Stimulated activated CD4-positive, alpha-beta T cell treated with anti-CD3 and anti-CD28 coated beads, Interleukin-4, amount 100 ng/mL, for 4 hours (primary cell): Measurements from ENCODE around the gene KLHL29.

ENCODE experiments used
- DNase-seq, 2 experiments: peaks; one replicate each; pipeline ENCODE4 v3.0.0-alpha.2; 2020

Gene KLHL29

DNA sequence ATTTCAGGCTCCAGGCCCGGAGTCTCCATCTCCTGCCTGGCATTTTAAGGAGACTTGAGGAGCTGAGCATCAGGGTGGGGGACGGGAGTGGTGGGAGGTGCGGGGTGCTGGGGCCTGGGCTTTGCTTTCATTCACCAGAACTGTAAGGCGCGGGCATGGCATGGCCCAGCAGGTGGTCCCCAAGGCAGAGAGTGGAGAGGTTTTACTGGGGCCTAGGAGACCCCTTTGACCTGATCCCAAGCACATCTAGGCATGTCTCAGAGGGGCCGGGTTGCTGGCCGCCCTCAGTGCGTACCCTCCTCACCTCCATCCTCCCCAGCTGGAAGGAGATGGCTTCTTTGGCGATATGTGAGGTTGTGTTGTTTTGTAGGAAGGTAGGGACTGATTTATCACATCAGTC is 172.5 kb downstream of the KLHL29 start:
- no peak for DNase-seq

DNA sequence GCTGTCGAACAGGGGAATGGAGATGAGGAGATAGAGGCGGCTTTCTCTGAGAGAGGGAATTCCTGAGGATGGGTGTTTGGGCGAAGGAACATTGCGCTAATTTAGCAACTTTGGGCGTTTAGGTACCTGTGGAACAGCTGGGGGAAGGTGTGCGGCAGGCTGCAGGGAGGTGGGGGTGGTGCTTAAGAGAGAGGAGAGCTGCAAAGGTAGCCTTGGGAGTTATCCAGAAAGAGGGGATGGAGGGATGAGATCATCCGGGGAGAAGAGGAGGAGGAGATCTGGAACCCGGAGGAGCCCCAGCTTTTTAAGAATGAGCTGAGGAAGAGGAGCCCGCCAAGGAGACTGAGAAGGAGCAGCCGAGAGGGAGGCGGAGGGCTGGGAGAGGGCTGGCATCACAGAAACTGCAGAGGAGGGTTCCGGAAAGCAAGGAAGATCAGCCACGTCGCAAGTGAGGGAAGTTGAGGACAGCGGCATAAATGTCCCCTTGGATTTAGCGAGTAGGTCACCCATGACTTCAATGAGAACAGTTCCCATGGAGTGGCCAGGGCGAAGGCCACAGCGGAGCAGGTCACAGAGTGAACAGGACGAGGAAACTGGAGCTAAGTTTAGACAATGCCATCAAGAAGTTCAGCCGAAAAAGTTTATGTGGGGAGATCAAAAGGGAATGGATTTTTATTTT is 174.7 kb downstream of the KLHL29 start:
- DNase-seq = no peak

DNA sequence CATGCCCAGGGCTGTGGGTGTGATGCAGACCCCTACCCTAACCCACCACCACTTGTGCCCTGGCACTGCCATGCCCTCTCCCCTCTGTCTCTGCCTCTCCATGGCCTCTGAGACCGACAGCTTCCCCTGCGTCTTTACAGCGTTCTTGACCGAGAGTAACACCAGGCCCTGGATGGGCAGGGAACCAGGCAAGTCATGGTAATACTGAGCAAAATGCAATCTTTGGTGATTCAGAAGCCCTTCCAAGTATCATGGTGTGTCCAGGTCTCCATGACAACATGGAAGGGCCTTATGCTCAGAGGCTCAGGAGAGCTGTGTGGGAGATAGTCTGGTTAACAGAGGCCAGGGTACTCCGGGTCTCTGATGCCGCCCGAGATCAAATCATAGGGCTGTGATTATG is 176.1 kb downstream of the KLHL29 start:
- DNase-seq = no peak

DNA sequence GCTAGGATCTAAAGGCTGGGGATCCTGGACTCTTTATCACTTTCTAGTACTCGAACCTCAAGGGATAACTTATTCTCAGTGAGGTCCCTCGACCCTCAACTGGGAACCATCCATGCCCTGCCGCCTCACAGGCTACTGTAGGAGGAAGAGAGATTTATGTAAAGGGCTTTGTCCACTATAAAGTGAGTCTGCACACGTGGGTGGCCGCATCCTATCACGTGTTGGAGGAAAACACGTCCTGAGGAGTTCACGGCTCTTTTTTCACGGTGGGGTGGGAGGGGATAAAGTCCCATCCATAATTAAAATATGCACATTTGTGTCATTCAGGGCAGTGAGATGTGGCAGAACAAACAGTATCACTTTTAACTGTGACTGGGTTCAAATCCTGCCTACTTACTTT is 176.6 kb downstream of the KLHL29 start:
- DNase-seq = no peak

DNA sequence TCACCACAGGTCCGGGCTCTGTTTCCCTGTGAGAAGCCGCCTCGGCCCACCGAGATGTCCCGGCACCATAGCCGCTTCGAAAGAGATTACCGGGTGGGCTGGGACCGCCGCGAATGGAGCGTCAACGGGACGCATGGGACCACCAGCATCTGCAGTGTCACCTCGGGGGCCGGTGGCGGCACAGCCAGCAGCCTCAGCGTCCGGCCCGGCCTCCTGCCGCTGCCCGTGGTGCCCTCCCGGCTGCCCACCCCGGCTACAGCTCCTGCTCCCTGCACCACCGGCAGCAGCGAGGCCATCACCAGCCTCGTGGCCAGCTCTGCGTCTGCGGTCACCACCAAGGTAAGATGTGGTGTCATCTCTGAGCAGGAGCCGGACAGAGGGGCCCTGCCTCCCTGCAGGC is 177.2 kb downstream of the KLHL29 start:
- DNase-seq = no peak

- no peak for DNase-seq
These were observed 178.2 kb downstream of the KLHL29 start for GRCh38 chr2:23563151-23563550.

DNA sequence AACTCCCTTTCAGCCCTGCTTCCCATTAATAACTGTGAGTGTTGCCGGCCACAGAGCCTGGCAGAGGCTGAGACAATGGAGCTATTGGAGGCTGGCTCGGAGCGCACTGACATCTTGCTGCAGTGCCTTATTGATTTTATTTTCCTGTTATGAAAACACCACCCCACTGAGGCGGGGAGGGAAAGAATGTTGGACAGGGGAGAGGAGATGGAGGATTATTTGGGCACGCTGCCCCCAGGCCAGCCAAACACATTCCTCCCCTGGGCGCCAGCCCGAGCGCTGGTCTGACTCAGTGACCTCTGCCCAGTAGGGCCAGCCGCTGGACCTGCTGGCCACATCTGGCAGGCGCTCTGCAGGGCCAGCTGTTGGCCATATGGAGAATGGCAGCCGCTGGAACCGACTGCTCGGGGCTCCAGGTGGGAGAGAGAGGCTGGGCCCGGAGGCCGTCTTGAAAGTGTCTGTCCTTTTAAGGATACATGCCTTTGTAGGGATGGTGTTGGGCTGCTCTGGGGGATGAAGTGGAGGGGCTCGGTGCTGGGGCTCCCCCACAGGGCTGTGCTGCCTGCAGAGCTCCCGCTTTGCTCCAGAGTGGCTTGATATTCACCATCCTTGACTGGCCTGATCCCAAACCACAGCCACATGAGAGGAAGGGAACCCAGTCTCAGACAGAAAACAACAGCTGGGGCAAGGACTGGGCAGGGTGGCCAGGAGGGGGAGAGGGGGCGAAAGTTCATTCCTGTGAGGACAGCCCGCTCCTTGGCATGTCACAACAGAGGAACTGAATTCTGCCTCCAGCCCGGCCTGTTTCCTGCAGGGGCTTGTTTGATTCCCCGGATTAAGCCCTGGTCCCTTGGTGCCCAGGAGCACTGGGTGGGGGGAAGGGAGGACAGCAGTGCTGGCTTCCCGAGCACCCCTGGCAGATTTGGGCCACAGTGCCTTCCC is 179.0 kb downstream of the KLHL29 start:
- no peak for DNase-seq

DNA sequence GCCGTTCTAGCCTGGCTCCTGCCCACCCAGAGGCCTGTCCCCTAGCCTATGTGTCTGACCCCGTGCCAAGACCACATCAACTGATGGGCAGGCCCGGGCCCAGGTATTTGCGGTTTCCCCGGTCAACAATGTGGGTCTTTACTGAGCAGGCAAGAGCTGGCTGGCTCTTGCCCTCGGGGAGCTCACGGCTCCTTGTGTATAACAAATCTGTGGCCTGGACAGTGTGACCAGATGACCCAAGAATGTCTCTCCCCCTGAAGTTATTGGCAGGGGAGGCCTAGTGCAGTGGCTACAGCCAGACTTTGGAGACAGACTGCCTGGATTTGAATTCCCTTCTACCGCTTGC is 179.6 kb downstream of the KLHL29 start:
- DNase-seq = no peak

GRCh38 chr2:23565374-23565773 is 180.4 kb downstream of the KLHL29 start:
- DNase-seq = no peak

DNA sequence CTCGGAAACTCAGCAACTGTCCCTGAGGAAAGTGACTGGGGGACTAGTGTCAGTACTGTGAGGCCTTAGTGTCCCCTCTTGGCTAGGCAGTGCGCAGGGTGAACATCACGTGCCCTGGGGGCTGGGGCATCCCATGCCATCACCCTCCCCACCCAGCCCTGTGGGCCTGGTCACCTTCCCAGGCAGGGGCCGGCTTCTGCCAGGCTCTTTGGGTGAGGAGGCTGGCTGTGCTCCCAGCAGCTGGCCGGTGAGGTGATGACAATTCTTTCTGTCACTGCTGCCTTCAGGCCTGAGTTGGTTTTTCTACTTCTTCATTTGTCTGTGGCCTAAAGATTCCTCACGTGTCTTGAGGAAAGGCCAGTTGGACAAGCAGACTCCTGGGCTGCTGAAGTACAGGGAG is 180.8 kb downstream of the KLHL29 start:
- no peak for DNase-seq

DNA sequence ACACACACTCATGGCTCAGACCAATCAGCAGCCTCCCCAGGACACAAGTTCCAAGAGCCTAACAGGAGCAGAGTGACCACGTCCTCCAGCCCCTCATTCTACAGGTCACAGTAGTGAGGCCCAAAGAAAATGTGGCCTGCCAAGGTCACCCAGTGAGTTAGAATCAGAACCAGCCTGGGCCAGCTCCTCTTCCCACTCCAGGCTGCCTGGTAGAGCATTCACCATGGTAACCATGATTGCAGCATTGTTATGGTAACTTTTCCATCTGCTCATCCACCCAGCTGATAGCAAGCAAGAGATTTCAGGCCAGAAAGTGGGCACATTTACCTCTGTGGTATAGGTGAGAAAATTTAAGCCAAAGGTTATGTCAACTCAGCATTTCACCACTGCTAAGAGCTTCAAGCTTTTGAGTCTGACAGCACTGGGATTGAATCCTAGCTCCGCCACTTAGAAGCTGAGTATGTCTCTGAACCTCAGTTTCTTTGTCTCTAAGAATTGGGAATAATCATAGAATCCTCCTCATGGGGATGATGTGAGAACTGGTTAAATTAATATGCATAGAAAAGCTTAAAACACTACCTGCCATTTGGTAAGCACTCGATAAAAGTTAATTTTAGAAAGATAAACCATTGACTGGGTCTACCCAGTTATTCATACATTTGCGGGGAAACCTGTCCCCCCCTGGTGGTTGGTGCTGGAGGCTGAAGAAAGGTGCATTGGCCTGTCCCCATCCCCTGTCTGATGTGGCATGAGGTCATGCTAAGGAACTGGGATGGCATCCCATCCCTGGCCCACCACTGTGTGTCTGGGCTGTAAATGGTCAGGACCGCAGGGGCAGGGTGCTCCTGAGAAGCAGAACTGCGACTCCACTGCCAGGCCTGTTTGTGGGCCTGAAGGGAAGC is 181.5 kb downstream of the KLHL29 start:
- no peak for DNase-seq

DNA sequence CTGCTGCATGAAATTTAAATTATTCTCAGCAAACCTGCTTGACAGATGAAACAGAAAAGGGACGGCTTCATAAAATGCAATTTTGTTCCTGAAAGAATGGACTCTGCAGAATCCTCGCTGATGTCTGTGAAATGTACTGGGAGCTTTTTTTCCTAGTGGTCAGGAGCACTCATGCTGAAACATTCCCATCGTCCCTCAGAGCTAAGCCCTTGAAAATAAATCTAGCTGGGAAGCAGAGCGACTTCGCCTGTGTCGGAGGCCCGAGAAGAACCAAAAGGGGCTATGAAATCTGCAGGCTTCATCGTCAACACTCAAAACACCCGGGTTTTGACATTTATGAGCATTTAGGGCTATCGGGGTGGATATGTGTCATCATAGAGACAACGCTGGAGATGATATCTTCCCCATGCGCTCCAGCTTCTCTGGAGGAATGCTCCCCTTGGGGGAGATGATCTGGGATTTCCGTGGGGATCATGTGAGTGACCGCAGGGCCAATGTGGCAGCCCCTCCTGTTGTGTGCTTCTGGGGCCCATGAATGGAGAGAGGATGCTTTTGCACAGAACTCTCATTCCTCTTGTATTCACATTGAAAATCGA is 182.3 kb downstream of the KLHL29 start:
- no peak for DNase-seq

DNA sequence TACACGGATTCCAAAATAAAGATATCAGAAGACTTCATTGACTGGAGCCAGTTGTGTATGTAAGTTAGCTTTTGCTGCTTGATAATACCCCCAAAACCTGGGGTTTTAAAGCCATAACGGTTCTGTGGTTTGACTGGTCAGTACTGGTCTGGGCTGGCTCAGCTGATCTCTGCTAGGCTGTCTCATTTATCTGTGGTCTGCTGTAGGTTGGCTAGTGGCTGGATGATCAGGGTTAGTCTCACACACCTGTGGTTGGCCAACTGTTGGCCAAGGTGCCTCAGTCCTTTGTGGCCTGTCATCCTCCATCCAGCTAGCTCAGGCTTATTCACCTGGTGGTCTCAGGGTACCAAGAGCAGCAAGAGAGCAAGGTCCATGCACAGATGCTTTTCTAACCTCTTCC is 183.2 kb downstream of the KLHL29 start:
- DNase-seq = no peak

GRCh38 chr2:23568626-23569190 is 183.7 kb downstream of the KLHL29 start:
- no peak for DNase-seq

- no peak for DNase-seq
These were observed 184.9 kb downstream of the KLHL29 start for GRCh38 chr2:23569761-23570365.

DNA sequence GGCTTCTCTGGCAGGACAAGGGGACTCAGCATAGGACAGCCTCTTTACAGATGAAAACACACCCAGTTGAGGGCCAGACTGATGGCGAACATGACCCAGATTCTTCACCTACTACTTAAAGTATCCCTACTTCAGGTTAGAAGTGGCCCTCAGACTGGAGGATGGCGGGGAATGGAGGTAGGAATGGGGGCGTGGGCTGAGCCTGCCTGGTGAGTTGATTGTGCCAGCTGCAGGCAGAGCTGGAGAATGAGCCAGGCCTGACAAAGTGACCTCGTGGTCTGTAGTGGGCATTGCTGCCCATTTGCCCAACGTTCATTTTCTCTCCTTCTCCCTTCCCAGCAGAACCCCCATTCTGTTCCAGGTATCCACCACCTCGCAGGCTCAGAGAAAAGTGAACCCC is 186.1 kb downstream of the KLHL29 start:
- no peak for DNase-seq

DNA sequence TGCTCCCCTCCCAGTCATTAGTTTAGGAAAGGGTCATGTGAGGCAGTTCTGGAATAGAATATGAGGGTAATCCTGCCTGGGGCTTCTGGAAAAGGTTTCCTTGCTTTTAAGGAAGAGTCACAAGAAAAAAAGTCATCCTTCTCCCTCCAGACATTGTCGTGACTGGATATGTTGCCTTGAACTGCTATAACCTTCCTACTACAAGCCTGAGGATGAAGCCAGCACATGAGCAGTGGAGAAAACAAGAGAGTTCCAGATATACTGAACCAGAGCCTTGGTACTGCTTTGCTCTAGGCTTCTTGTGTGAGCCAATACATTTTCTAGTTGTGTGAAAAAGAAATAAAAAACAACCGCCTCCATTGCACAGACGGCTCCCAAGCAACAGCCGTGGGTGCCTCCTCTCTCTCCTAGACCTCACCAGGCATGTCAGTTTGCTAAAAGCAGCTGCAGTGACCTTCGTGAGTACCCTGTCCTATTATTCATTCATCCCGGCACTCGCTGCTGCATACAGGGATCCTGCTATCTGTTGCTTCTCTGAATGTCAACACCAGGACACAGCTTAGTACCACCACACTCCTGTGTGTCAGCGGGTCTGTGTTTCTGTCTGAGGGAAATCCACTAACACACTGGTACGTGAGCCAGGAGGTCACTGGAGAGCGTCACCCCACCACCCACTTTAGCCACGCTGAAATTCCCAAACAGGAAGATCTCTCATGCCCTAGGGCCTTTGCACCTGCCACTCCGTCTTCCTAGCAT is 186.7 kb downstream of the KLHL29 start:
- DNase-seq = no peak

- no peak for DNase-seq
These were observed 190.1 kb downstream of the KLHL29 start for GRCh38 chr2:23574919-23575654.

- DNase-seq = no peak
These were observed 194.1 kb downstream of the KLHL29 start for GRCh38 chr2:23578964-23579671.

DNA sequence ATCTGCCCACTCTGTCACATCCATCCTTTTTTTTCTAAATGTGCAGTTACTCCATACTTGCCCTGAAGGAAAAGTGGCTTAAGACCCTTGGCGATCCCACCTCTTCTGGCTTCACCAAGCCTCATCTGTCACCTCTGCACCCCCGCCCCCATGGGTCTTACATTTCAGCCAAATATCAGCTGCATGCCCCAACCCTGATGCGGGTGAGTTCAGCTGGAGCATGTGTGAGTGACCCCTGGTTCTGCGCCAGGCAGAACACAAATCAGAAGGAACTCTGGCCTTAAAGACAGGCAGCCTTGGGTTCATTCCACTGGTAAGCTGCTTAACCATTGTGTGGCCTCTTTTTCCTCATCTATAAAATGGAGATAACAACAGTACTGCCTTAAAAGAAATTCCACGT is 194.7 kb downstream of the KLHL29 start:
- DNase-seq = no peak
